ENCODE measurements around the gene HIC1. TPM values are rescaled to one million over a fixed set of nuclear protein-coding genes. Genes with fewer than 3 reads are reported as not detected.

HIC1 gene
- total and polyA plus RNA-seq, 3 donors from 2014 or later = 8.7 to 38.4 (median 36.1) TPM

DNA sequence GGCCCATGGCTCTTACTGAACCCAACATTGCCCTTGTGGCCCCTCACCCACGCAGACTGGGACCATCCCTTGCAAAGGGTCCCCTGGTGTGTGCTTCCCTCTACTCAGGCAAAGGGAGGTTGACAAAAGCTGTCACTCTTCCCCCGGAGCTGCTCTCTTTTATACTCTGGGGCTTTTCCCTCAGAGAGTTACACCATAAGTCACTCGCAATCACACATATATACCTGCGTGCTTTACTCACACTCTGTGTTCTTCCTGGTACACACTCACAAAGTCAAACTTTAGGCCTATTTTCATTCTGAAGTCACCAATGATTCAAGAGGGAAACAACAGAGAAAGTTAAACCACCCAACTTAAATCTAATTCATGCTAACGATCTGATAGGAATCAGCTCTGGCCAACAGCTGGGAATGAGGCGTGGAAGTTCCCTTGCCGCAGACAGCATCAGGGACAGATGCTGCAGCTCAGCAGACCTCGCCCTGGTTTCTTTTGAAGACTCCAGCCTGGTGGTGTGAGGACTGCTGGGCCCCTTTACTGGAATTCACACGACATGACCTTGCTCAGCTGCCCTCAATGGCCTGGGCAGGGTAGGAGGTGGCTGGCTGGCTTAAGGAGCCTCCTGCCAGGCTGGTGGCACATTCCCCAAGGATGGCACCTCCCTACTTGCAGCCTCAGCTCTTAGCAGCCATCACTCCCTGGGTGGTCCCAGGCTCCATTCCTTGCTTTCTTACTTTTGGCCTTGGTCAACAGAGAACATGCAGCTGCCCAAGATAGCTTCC, 27.3 kb downstream of the HIC1 start:
- H3K36me3 ChIP-seq (ENCODE audit: low read depth, missing control alignments) = no peaks in the 10 kb centered on the region
- intact Hi-C loops (cut with DNase I; ENCODE audit: low total_unique reads) = no loop called here

DNA sequence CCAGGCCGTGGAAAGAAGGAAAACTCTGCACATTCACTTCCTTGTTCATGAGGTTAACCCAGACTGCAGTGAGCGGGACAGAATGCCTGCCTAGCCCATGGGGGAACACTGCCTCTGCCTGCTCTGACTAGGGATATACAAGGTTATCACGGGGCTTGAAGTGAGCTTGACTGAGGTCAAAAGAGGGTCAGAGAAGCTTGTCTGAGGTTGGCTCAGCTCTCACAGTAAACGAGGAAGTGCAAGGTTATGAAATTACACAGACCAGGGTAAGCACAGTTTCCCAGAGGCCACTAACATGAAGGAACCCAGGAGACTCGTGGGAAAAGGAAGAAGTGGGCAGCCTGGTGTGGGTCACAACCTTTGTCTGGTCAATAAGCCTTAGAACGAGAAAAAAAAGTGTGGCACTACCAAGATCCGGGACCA, 28.7 kb downstream of the HIC1 start:
- intact Hi-C loops (cut with DNase I; ENCODE audit: low total_unique reads) = no loop called here
- no peak overlapping the region for H3K4me3 ChIP-seq
- H3K27me3 ChIP-seq = no peaks in the 10 kb centered on the region
- no peaks in the 10 kb centered on the region for H3K9me3 ChIP-seq
- DNase-seq = no peak
- TF ChIP-seq, protein P1, sequence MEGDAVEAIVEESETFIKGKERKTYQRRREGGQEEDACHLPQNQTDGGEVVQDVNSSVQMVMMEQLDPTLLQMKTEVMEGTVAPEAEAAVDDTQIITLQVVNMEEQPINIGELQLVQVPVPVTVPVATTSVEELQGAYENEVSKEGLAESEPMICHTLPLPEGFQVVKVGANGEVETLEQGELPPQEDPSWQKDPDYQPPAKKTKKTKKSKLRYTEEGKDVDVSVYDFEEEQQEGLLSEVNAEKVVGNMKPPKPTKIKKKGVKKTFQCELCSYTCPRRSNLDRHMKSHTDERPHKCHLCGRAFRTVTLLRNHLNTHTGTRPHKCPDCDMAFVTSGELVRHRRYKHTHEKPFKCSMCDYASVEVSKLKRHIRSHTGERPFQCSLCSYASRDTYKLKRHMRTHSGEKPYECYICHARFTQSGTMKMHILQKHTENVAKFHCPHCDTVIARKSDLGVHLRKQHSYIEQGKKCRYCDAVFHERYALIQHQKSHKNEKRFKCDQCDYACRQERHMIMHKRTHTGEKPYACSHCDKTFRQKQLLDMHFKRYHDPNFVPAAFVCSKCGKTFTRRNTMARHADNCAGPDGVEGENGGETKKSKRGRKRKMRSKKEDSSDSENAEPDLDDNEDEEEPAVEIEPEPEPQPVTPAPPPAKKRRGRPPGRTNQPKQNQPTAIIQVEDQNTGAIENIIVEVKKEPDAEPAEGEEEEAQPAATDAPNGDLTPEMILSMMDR (IDR thresholded peaks at IDR 0.05) = no peak
- TF ChIP-seq POLR2A (IDR thresholded peaks at IDR 0.05) = no peak
- 41 to 58% methylated on average over 7 of the region's 7 CpGs for WGBS, 2 donors
- H3K4me1 ChIP-seq = peaks cover 66% of the 10 kb centered on the region
- no peaks in the 10 kb centered on the region for H3K36me3 ChIP-seq (ENCODE audit: low read depth, missing control alignments)
- H3K27ac ChIP-seq = peak overlapping the region; percentile 35 to 82

More for the DNA sequence above, 27.3 kb downstream of the HIC1 start:
- Histone ChIP-seq H3K9me3 (no peaks in the 10 kb centered on the region), H3K4me1 (peaks cover 59% of the 10 kb centered on the region), H3K4me3 (no peak overlapping the region), H3K27ac (peak overlapping the region; percentile 16 to 82), H3K27me3 (no peaks in the 10 kb centered on the region)
- WGBS, 2 donors = 63 to 74% methylated on average over 9 of the region's 9 CpGs
- no peak for TF ChIP-seq POLR2A (IDR thresholded peaks at IDR 0.05)
- TF ChIP-seq, protein P1 (IDR thresholded peaks at IDR 0.05) = no peak
- DNase-seq = no peak

DNA sequence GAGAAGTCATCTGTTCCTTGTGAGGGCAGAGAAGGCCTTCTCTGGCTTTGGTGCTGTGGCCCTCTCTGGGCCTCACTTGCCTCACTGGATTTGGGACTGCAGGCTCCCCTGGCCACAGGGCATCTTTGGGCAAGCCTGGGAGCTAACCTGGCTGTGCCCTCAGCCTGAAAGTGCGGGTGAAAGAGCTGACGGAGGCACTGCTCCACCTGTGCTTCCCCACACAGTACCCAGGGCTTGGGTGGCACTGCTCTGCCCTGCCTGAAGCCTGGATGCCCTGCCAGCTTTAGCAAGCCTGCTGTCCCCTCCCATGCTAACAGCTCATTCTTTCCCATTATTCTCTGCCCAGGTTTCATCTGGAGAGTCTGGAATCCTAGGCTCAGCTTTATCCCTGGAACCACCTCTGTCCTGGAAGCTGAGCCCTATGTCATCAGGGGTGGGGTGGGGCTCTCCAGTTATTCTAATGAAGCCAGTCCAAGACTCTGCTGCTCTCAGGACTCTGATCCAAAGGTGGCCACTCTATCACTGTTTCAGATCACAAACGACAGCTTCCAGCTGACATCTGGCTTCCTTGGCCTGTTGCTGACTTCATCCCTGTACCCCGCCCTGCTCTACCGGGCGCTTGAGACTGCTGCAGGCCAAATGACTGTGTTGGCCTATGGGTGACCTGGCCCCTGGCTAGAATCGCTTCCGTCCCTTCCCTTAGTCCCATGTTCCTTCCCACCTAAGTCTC, 29.3 kb downstream of the HIC1 start:
- Histone ChIP-seq H3K4me3 (no peak overlapping the region), H3K27me3 (no peaks in the 10 kb centered on the region), H3K4me1 (peaks cover 70% of the 10 kb centered on the region), H3K27ac (peak overlapping the region; percentile 35 to 82), H3K9me3 (no peaks in the 10 kb centered on the region), H3K36me3 (ENCODE audit: low read depth, missing control alignments) (no peaks in the 10 kb centered on the region)
- 46 to 73% methylated on average over 6 to 8 of the region's 8 CpGs for WGBS, 2 donors
- TF ChIP-seq, protein P1 (IDR thresholded peaks at IDR 0.05) = no peak
- no peak for TF ChIP-seq POLR2A (IDR thresholded peaks at IDR 0.05)
- peak; percentile 46 for DNase-seq
- intact Hi-C loops (cut with DNase I; ENCODE audit: low total_unique reads) = no loop called here

DNA sequence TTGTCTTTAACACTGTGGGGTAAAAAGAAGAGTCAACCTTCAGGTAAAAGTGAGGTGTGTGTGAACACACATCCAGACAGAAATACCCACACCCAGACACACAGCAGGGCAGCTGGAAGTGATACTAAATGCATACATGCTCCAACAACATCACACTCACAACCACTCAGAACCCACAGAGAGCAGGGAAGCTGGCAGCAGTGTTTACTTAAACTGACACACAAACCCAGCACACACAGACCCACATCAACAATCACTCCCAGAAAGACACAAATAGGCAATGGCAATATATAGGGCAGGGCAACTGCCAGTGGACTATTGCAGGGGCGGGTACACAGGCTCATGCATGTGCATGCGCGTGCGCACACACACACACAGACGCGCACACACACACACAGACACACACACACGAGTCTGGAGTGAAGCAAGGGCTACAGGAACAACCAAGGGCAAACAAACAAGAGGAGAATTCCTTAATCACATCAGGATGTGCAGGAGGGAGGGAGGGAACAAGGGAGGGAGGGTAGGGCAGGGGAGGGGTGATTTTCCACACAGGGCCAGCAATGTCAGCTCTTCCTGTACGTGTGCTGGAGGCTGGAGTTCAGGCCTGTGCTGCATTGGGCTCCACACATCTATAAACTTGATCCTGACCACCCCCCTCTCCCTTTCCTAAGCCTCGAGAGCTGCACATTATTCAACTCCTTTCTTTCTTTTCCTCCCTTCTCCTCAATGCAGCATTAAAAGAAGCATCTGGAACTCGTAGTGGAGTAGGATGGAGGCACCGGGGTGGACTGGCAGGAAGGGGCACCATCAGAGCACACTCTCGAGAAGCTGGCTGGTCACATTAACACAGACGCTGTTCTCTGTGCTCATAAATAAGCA, 30.1 kb downstream of the HIC1 start:
- TF ChIP-seq, protein P1 (IDR thresholded peaks at IDR 0.05) = no peak
- no peak for TF ChIP-seq POLR2A (IDR thresholded peaks at IDR 0.05)
- Histone ChIP-seq H3K27ac (peak overlapping the region; percentile 35 to 82), H3K27me3 (no peaks in the 10 kb centered on the region), H3K4me1 (peaks cover 70% of the 10 kb centered on the region), H3K36me3 (ENCODE audit: low read depth, missing control alignments) (no peaks in the 10 kb centered on the region), H3K9me3 (no peaks in the 10 kb centered on the region), H3K4me3 (no peak overlapping the region)
- peak; percentile 68 for DNase-seq
- 40 to 44% methylated on average over 13 of the region's 13 CpGs for WGBS, 2 donors
- intact Hi-C loops (cut with DNase I; ENCODE audit: low total_unique reads) = no loop called here
